HG03432 (cell line): ENCODE results near the gene ZNF316.

Experiments
- ATAC-seq: cut with Tn5 transposase; IDR thresholded peaks from one replicate; pipeline ENCODE4 v1.9.1; 2021; ENCODE audit warnings: mild to moderate bottlenecking, moderate library complexity; ENCODE audit not compliant: unreplicated experiment

The ZNF316 gene

DNA sequence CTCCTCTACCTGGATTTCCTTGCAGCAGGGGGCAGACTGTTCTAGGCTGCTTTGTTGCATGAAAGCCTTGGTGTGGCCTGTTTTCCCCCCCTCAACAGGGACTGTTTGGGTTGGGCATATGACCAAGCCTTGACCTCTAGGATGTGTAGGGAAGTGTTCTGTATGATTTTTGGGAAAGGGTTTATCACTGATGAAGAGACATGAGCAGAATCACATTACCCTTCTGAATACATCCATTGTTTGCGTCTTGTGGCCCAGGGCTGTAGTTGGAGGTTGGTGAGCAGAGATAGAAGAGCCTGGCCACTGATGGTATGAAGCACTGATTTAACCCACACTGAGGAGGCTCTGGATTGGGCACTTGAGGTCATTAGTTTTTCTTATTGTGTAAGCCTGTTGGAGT is 43.0 kb downstream of the ZNF316 start:
- ATAC-seq = no peak

DNA sequence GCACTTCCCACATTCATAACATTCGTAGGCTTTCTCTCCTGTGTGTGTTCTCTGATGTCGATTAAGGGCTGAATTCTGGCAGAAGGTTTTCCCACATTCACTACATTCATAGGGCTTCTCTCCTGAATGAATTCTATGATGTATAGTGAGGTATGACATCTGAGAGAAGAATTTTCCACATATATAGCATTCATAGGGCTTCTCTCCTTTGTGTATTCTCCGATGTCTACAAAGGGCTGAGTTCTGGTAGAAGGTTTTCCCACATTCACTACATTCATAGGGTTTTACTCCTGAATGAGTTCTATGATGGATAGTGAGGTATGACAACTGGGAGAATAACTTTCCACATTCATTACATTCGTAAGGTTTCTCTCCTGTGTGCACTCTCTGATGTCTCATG is 54.0 kb downstream of the ZNF316 start:
- ATAC-seq = no peak

- ATAC-seq = no peak
These were observed 54.5 kb downstream of the ZNF316 start for GRCh38 chr7:6691609-6692106.

DNA sequence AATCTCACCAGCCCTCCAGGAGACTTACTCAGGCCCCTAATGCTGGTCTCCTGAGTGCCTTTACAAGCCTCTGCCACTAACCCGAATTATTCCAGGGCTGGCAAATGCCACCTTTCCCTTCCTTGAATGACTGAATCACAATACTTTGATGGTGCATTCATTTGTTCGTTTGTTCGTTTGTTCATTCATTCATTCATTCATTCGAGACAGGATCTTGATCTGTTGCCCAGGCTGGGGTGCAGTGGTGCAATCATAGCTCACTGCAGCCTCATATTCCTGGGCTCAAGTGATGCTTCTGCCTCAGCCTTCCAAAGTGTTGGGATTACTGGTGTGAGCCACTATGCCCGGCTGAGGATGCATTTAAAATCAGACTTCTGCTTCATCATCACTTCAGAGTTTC is 63.7 kb downstream of the ZNF316 start:
- ATAC-seq = no peak

GRCh38 chr7:6701860-6702259 is 64.7 kb downstream of the ZNF316 start:
- no peak for ATAC-seq
